Inflammatory macrophage treated with lipopolysaccharide for 1 hour (primary cell): ENCODE data around the gene HECTD3.
"Not testable (repeated sequence)": the region's sequence is repeated elsewhere in the genome, so short reads cannot be mapped to it uniquely, and the experiment has no call there.

Experiments used
- DNase-seq, 2 donors: peaks; one replicate each; pipeline ENCODE4 v3.0.0-alpha.2; 2020 to 2022

Gene HECTD3

DNA sequence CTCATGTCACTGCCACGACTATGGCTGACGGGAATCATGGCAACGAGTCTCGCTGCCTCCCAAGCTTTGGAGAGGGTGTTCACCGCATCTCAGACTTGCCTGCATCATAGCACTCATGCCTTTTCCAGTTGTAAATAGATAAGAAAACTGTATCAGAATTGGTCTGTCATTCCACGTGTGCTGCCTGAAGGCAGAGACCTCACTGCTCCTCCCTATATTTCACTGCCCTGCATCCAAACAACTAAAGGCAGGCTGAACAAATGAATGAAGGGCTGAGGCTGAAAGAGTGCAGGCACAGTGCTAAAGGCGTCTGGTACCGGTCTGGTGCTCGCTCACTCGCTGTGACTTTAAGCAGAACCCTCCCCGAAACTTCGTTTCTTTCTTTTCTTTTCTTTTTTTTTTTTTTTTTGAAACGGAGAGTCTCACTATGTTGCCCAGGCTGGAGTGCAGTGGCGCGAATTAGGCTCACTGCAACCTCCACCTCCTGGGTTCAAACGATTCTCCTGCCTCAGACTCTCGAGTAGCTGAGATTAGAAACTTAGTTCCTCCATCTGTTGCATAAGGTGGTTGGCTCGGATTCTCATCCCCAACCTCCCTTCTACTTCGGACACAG, 25.3 kb downstream of the HECTD3 start:
- no peak for DNase-seq

- not testable (repeated sequence) for DNase-seq
Measured at GRCh38 chr1:44977372-44977771, 33.8 kb downstream of the HECTD3 start.

DNA sequence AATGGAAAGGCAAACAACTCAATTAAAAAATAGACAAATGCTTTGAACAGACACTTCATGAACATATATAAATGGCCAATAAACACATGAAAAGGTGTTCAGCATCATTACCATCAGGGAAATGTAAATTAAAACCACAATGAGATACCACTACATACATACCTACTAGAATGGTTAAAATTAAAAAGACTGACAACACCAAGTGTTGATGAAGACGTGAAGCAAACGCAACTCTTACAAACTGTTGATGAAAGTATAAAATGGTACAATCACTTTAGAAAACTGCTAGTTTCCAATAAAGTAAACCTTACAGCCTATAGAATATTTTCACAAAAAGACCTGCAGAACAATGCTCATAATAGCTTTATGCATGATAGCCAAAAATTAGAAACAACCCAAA, 34.9 kb downstream of the HECTD3 start:
- no peak for DNase-seq

DNA sequence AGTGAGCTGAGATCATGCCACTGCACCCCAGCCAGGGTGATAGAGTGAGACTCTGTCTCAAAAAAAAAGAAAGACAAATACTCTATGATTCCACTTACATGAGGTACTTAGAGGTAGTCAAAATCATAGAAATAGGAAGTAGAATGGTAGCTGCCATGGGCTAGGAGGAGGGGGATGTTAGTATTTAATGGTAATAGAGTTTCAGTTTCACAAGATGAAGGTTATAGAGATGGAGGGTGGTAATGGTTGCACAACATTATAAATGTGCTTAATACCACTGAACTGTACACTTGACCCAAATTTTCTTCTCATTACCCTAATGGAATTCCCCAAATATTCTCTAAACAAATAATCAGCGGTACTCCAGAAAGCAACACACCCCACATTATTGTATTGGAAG, 37.5 kb downstream of the HECTD3 start:
- no peak for DNase-seq

- DNase-seq, result no peak
Measured at GRCh38 chr1:44970317-44970716, 40.8 kb downstream of the HECTD3 start.

DNA sequence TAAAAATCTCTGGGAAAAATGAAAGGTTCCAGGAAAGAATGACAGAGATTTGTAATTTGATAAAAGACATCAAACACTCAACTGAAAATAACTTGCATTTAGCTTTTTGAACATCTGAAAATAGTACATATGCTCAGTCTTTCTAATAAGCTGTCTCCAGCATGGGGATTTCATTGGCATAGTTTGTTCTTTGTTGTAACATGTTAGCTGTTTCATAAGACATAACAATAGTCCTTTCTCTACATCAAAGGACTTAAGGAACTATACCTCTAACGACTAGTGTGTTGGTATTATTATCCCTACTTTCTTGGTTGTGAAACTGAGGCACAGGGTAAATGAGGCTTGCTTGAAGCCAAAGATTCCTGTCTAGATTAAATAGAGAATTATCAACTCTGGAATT, 46.7 kb downstream of the HECTD3 start:
- no peak for DNase-seq

DNA sequence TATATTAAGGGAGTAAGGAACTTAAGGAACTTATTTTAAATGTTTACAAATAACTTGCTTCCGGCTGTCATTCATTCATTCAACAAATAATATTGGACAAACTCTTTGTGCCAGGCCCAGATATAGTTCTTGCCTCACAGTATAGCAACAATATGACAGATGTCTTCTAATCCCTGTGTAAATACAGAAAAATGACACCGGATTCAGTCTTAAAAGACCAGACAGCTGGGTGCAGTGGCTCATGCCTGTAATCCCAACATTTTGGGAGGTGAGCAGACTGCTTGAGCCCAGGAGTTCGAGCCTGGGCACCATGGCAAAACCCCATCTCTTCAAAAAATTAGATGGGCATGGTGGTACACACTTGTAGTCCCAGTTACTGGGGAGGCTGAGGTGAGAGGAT, 48.4 kb downstream of the HECTD3 start:
- DNase-seq, result no peak

DNA sequence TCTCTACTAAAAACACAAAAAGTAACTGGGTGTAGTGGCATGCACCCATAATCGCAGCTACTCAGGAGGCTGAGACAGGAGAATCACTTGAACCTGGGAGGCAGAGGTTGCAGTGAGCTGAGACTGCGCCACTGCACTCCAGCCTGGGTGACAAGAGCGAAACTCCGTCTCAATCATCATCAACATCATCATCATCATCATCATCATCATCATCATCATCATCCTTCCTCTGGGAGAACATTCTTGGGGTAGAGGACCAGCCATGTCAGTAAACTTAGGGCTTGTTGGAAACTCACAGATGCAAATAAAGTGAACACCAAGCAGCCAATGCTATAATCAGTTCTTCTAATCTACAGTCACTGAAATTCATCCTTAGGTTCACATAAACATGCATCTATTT, 49.1 kb downstream of the HECTD3 start:
- not testable (repeated sequence) for DNase-seq

GRCh38 chr1:44957566-44957965, 53.6 kb downstream of the HECTD3 start:
- DNase-seq, result not testable (repeated sequence)

DNA sequence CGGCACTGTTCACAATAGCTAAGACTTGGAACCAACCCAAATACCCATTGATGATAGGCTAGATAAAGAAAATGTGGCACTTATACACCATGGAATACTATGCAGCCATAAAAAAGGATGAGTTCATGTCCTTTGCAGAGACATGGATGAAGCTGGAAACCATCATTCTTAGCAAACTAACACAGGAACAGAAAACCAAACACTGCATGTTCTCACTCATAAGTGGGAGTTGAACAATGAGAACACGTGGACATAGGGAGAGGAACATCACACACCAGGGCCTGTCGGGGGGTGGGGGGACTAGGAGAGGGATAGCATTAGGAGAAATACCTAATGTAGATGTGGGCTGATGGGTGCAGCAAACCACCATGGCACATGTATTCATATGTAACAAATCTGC, 55.0 kb downstream of the HECTD3 start:
- DNase-seq, result not testable (repeated sequence)
